HG03575 (cell line): Measurements from ENCODE around the gene MYH16.
"Not testable (repeated sequence)": the region's sequence is repeated elsewhere in the genome, so short reads cannot be mapped to it uniquely, and the experiment has no call there.

Experiments used
- ATAC-seq: cut with Tn5 transposase; IDR thresholded peaks from one replicate; pipeline ENCODE4 v1.9.1; 2021; ENCODE audit not compliant: unreplicated experiment, insufficient number of reproducible peaks, low FRiP score; ENCODE audit errors: extremely low read depth

The MYH16 gene

DNA sequence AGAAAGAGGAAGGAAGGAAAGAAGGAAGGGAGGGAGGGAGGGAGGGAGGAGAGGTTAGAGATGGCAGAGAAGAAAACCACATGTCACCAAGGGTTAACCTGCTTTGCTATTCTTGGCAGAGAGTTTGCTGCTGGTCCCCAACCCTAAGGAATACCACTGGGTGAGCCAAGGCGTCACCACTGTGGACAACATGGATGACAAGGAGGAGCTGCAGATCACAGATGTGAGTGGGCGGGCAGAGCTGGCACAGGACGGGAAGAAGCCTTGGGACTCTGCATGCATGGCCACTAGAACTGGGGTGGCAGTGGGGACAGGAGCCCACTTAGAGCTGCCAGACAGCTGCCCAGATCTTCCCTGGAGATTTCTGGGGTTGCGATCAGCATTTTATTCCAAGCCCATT is 17.2 kb upstream of the MYH16 start:
- ATAC-seq = no peak

DNA sequence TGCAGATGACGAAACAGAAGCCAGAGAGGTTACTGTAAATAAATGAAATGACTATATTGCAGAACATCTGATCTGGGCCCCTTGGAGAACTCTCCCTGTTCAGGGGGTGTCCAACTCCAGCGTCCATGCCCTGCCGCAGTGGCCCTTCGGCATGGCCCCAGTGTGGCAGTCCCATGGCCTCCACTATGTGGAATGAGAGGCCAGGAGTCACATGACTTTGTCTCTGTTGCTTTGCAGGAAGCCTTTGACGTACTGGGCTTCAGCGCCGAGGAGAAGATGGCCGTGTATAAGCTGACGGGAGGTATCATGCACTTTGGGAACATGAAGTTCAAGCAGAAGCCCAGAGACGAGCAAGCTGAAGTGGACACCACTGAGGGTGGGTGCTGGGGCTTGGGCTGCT is 15.6 kb upstream of the MYH16 start:
- ATAC-seq = no peak

DNA sequence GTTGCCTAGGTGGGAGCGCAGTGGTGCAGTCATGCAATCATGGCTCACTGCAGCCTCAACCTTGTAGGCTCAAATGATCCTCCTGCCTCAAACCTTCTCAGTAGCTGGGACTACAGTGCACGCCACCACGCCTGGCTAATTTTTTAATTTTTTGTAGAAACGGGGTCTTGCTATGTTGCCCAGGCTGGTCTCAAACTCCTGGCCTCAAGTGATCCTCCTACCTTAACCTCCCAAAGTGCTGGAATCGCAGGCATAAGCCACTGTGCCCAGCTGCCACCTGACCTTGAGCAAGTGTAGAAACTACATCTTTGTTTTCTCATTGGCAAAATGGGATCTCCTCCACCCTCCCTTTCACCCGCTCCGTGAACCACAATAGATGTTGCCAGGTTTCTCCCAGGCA is 15.0 kb upstream of the MYH16 start:
- no peak for ATAC-seq

DNA sequence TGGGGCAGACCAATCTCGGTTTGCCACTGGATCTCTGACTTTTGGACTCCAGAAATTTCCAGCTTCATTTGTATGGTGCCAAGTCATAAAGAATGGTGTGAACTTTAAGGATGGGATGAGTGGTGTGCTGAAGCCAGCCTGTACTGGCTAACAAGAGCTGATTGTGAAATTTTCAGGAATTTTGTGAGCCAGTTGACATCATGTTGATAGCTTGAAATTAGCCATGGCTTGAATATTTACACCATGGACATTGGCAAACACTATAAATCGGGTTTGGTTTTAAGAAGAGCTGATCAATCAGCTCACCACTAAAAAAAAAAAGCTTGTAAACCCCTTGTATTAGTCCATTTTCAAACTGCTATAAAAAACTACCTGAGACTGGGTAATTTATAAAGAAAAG is 14.1 kb upstream of the MYH16 start:
- no peak for ATAC-seq

DNA sequence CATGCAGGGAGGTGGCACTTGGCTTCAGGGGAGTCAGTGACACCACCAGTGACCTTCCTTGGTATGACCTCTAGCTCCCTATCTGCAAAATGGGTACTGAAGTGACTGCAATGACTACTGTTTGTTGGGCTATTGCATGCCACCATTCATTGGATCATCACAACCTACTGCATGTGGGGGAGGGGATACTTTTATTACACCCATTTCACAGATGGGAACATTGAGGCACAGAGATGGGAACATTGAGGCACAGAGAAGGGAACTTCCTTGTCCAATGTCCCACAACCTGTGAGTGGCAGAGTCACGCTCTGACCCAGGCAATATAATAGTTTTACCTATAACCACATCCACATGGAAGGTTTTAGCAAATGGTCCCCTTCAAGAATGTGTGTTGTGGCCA is 12.2 kb upstream of the MYH16 start:
- ATAC-seq = no peak

DNA sequence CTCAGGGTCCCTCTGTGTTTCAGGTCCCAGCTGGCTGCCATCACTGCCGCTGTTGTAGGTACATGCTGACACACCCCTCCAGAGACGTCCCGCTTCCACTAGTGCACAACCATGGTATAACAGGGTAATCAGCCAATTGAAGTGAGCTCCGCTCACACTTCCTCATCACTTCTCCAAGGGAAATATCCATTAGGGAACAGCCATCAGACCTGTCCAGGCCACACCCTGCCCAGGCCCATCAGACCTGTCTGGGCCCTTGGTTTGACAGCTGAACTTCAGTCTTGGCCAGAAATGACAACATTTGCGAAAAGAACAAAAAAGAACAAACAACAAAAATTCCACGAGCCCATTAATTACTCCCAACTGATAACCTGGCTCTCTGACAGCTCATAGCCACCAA is 11.0 kb upstream of the MYH16 start:
- ATAC-seq = no peak

DNA sequence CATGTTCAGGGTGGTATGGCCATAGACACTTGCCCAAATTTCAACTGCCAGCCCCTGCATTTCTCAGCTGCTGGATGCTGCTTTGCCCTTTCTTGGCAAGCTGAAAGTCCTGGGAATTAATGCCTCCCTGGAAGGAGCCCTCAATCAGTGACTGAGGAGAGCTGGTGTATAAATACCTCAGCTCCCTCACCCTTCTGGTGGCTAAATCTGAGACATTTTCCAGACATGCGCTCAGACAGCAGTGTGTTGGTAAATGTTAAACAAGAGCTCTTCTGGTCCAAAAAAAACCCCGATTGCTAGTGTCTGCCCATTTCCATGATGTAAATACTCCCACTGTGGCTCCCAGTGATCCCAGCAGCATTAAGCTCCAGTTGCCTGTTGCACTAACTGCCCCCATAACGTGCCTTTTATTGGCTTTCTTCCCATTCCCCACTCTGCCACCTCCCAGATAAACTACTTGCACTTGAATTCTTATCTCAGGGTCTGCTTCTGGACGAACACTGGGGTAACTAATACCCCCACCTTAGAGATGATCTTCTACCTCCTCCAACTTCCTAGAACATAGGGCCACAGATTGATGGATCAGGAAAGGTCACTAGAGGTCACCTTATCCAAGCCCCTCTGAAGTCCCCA is 6.7 kb upstream of the MYH16 start:
- no peak for ATAC-seq

DNA sequence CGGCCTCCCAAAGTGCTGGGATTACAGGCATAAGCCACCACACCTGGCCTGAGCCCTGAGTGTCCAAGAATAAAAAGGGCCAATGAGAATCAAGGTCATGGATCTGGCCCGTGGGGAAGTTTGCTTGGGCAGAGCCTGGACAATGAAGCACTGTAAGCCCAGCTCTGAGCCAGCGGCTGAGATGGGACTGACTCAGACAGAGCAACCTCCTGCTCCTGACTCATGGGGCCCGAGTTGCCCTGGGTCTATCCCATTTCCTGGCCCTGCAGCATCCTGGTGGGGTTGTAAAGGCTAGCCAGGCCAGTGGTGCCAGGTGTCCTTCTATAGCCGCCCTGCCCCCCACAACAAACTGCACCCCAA is 5.2 kb upstream of the MYH16 start:
- ATAC-seq = no peak

DNA sequence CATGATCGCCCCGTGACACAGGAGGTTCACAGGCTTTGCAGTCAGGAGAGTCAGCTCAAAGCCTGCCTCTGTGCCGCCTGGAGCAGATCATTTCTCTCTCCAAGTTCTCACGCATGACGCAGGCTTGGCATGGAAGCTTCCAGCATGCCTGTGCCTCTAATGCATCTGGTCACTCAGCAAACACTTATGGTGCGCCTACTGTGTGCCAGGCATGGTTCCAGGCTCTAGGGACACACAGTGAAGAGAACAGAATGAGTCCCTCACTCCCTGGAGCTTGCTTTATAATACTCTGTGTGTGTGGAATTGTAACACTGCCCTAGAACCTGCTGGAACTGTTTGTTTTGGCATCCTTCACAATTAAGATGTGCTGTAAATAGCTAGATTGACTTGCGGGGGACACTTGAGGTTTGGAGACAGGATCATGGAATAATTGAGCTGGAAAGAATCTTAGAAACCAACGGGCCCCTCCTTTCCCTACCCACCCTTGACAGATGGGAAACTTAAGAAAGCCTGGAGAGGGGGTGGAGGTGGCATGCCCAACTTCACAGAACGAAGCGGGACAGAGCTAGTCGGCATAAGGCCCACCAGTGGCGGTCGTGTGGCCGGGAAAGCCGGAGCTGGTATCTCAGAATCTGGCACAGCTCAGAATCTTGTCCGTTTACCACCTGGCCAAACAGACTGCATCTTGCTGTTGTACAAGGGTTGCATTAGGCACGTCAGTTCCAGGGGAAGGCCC is 4.6 kb upstream of the MYH16 start:
- ATAC-seq = no peak

DNA sequence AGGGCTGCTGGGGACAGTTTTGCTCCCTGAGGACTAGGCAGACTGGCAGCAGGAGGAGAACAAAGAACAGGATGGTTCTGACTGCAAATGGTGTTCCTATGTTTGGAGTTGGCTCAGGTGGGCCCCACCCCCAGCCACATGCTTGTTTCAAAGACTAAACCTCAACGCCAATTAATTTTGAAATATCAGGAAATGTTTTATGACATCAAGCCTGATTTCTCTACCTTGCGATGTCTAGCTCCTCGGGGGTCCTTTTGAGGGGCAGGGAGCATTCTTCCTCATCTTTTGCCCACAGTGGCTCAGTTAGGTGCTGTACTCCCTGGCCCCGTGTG is 4.1 kb upstream of the MYH16 start:
- ATAC-seq = no peak

DNA sequence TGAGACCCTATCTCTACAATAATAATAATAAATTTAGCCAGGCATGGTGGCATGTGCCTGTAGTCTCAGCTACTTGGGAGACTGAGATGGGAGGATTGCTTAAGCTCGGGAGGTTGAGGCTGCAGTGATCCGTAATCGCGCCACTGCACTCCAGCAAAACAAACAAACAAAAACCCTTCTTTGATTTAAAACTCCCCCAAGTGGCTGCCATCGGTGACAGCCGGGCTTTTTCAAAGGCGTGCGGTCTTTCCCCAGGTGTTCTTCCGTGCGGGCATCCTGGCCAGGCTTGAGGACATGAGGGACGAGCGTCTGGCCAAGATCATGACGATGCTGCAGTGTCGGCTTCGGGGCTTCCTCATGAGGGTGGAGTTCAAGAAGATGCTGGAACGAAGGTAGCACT is 1.9 kb upstream of the MYH16 start:
- no peak for ATAC-seq

DNA sequence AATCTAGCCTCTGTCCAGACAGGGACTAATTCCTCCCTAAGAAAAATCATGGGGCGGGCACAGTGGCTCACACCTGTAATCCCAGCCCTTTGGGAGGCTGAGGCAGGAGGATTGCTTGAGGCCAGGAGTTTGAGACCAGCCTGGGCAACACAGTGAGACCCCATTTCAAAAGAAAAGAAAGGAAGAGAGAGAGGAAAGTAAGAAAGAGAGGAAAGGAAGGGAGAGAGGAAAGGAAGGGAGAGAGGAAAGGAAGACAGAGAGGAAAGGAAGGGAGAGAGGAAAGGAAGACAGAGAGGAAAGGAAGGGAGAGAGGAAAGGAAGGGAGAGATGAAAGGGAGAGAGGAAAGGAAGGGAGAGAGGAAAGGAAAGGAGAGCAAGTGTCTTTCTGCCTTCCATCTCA is 922 bp downstream of the MYH16 start:
- not testable (repeated sequence) for ATAC-seq

DNA sequence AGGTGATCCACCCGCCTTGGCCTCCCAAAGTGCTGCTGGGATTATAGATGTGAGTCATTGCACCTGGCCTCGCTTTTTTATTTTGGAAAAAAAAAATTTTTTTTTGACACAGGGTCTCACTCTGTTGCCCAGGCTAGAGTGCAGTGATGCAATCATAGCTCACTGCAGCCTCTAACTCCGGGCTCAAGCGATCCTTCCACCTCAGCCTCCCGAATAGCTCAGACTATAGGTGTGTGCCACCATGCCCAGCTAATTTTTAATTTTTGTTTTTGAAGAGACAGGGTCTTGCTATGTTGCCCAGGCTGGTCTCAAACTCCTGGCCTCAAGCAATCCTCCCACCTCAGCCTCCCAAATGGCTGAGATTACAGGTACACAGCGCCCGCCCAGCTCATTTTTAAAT is 2.3 kb downstream of the MYH16 start:
- ATAC-seq = not testable (repeated sequence)

DNA sequence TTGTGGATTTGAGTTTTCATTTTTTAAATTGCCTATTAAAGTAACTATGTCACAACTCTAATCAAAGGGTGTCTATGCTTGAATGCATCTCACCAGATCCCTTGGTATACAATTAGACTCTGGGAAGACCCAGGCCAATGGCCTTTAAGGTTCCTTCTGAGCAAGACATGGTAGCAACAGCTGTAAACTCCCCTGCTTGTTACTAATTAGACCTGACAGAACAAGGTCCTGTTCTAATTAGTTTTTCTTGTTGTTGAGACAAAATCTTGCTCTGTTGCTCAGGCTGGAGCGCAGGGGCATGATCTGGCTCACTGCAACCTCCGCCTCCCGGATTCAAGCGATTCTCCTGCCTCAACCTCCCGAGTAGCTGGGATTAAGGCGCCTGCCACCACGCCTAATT is 2.9 kb downstream of the MYH16 start:
- ATAC-seq = no peak

DNA sequence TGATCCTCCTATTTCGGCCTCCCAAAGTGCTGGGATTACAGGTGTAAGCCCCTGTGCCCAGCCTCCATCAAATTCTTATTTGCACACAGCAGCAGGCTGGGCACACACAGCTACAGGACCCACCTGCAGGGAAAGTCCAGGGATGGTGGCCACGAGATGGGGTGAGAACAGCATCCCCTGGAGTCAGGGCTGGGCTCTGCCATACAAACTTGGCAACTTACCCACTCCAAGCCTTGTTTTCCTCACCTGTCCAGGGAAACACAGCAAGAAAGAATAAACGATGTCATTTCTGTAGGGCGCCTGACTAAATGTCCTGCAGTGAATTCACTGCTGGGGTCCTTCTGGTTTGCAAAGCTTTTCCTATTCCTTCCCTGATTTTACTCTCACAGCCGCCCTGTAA is 5.5 kb downstream of the MYH16 start:
- ATAC-seq = no peak

DNA sequence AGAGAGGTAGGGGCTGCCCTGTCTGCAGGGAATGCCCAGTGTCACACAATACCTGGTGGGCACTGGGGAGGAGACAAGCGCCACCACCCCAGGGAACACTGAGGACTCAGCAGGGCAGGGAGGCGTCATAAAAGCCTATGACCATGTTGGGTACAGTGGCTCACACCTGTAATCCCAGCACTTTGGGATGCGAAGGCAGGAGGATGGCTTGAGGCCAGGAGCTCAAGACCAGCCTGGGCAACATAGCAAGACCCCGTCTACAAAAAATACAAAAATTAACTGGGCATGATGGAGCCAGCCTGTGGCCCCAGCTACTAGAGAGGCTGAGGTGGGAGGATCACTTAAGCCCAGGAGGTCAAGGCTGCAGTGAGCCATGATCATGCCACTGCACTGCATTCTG is 11.5 kb downstream of the MYH16 start:
- ATAC-seq = not testable (repeated sequence)

DNA sequence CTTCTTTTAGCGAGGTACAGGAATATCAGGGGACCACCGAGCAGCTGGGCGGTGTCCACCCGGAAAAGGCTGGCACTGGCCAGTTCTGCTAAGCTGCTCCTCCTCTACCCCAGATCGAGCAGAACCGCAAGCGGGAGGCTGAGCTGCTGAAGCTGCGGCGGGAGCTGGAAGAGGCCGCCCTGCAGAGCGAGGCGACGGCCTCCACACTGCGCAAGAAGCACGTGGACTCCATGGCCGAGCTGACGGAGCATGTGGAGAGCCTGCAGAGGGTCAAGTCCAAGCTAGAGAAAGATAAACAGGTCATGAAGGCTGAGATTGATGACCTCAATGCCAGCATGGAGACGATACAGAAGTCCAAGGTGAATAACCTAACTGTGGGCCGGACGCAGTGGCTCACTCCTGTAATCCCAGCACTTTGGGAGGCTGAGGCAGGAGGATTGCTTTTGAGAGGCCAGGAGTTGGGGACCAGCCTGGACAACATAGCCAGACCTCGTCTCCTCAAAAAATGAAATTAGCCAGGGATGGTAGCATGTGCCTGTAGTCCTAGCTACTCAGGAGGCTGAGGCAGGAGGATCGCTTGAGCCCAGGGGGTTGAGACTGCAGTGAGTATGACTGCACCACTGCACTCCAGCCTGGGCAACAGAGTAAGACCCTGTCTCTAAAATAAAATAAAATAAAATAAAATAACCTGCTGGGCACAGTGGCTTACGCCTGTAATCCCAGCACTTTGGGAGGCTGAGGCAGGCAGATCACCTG is 15.3 kb downstream of the MYH16 start:
- ATAC-seq = no peak

DNA sequence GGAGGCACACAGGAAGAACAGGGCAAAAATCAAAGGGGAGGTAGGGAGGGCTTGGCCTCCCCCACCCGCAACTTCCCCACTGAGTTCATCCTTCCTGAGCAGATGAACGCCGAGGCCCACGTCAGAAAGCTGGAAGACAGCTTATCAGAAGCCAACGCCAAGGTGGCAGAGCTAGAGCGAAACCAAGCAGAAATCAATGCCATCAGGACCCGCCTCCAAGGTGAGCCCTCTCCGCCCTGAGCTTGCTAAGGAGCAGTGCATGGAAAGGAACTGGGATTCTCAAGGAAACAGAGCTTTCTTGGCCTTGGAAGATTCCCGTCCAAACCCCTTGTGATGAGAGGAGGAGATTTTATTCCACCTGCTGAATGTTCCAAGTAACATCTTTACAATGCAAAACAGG is 16.5 kb downstream of the MYH16 start:
- no peak for ATAC-seq

DNA sequence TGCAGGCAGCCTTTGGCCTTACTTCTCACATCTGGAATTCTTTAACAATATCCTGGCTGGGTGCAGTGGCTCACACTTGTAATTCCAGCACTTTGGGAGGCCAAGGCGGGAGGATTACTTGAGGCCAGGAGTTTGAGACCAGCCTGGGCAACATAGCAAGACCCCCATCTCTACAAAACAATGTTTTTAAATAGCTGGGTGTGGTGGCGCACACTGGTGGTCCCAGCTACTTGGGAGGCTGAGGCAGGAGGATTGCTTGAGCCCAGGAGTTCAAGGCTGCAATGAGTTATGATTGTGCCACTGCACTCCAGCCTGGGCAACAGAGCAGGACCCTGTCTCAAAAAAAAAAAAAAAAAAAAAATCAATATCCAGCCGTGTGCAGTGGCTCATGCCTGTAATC is 17.5 kb downstream of the MYH16 start:
- not testable (repeated sequence) for ATAC-seq

DNA sequence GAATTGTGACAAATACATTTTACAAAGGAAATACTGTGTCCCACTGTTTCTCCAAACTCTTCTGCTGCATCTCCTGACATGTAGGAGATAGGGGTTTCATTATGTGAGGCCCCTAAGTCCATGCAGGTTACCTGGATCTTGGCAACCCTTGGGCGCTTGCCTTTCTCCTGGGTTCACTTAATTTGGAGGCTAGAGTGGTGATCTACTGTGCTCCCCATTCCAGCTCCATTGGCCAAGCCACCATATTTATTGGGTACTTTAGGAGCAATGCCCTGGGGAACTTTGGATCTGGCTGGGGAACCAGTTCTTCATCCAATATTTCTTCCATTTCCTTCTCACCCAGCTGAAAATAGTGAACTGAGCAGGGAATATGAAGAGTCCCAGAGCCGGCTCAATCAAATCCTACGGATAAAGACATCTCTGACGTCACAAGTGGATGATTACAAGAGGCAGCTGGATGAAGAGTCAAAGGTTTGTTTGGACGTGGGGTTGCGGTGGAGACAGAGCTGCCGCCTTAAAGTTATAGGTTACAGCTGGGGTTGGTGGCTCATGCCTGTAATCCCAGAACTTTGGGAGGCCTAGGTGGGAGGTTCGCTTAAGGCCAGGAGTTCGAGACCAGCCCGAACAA is 18.5 kb downstream of the MYH16 start:
- ATAC-seq = no peak
